ENCODE data around the gene KCNK5. TPM values are rescaled to one million over a fixed set of nuclear protein-coding genes. Genes with fewer than 3 reads are reported as not detected.
A peak's percentile ranks its signal among the peaks of the same experiment; 100 is the strongest.

Gene KCNK5
- total RNA-seq, 4 donors from 2014 or later, result 9.2 to 14.3 (median 13.0) TPM

- peak; percentile 77 to 78 for DNase-seq
These were observed 28.7 kb downstream of the KCNK5 start for GRCh38 chr6:39200498-39201020.

GRCh38 chr6:39199976-39200375 lies 29.3 kb downstream of the KCNK5 start:
- TF ChIP-seq POLR2A (IDR thresholded peaks at IDR 0.05) (no peak), CTCF (IDR thresholded peaks at IDR 0.05) (no peak)
- Histone ChIP-seq H3K4me3 (replicated peaks in 1 of 3) (no peak overlapping the region), H3K27ac (peak overlapping the region in 2 of 3 donors; percentile 42 to 53), H3K27me3 (no peaks in the 10 kb centered on the region), H3K36me3 (peaks cover 0 to 7% of the 10 kb centered on the region in 2 donors), H3K9me3 (no peaks in the 10 kb centered on the region), H3K4me1 (peaks cover 52 to 85% of the 10 kb centered on the region in 2 donors)
- intact Hi-C loops (cut with DNase I), result no loop called here
- WGBS, 2 donors, result 72 to 79% methylated on average over 10 of the region's 10 CpGs
- no peak for DNase-seq

More at GRCh38 chr6:39200498-39201020, 28.7 kb downstream of the KCNK5 start:
- Histone ChIP-seq H3K27ac (peak overlapping the region; percentile 18 to 53 (median 42)), H3K27me3 (no peaks in the 10 kb centered on the region), H3K36me3 (peaks cover 0 to 2% of the 10 kb centered on the region in 2 donors), H3K4me1 (peaks cover 58 to 90% of the 10 kb centered on the region in 2 donors), H3K9me3 (no peaks in the 10 kb centered on the region), H3K4me3 (replicated peaks in 1 of 3) (no peak overlapping the region)
- intact Hi-C loops (cut with DNase I), result no loop called here
- TF ChIP-seq POLR2A (IDR thresholded peaks at IDR 0.05) (no peak), CTCF (IDR thresholded peaks at IDR 0.05) (no peak)
- WGBS, 2 donors, result 0 to 70% methylated on average over 1 of the region's 1 CpG

GRCh38 chr6:39199231-39199940 lies 29.9 kb downstream of the KCNK5 start:
- H3K27ac ChIP-seq, result peak overlapping the region in 1 of 3 donors; percentile 27
- H3K4me1 ChIP-seq, result peaks cover 46 to 79% of the 10 kb centered on the region in 2 donors
- intact Hi-C loops (cut with DNase I), result no loop called here
- peaks cover 0 to 11% of the 10 kb centered on the region in 2 donors for H3K36me3 ChIP-seq
- TF ChIP-seq CTCF (IDR thresholded peaks at IDR 0.05) (no peak), POLR2A (IDR thresholded peaks at IDR 0.05) (no peak)
- H3K9me3 ChIP-seq, result no peaks in the 10 kb centered on the region
- no peak for DNase-seq
- WGBS, 2 donors, result 50 to 73% methylated on average over 4 to 7 of the region's 7 CpGs
- H3K4me3 ChIP-seq (replicated peaks in 1 of 3), result no peak overlapping the region
- H3K27me3 ChIP-seq, result no peaks in the 10 kb centered on the region

GRCh38 chr6:39198528-39198927 lies 30.7 kb downstream of the KCNK5 start:
- DNase-seq, result no peak
- intact Hi-C loops (cut with DNase I), result no loop called here
- H3K4me1 ChIP-seq, result peaks cover 37 to 70% of the 10 kb centered on the region in 2 donors

More at GRCh38 chr6:39198528-39198927, 30.7 kb downstream of the KCNK5 start:
- Histone ChIP-seq H3K27ac (peak overlapping the region in 1 of 3 donors; percentile 12), H3K4me3 (replicated peaks in 1 of 3) (no peak overlapping the region), H3K9me3 (no peaks in the 10 kb centered on the region), H3K36me3 (peaks cover 6 to 15% of the 10 kb centered on the region in 2 donors), H3K27me3 (no peaks in the 10 kb centered on the region)
- TF ChIP-seq CTCF (IDR thresholded peaks at IDR 0.05) (no peak), POLR2A (IDR thresholded peaks at IDR 0.05) (no peak)
